ENCODE data around the gene PEX14. TPM values are rescaled to one million over a fixed set of nuclear protein-coding genes. Genes with fewer than 3 reads are reported as not detected.

Gene PEX14
- total and polyA plus RNA-seq, 9 of the 15 experiments (the other 6 are each of a cell fraction or from before 2014, with no cell fraction given), result 2.6 to 45.7 (median 22.7) TPM

DNA sequence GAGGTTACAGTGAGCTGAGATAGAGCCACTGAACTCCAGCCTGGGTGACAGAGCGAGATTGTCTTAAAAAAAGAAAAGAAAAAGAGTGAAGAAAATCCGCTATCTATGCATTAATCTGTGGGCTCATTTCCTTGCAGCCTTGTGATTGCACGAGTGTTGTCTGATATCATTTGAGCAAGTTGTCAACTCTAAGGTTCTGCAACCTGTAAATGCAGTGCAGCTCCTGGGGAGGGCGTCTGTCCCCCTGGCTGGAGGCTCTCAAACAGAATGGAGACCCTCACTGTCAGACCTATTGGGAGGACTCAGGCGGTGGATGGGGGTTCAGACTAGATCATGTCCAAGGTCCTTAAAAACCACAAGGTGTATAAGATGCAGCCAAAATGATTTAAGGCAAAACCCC, 18.7 kb upstream of the PEX14 start:
- TF ChIP-seq CTCF (IDR thresholded peaks at IDR 0.05 in 2 of 3, conservative IDR thresholded peaks at IDR 0.05 in 1 of 3; ENCODE audit: insufficient read depth in 2 of 3, low read depth in 1 of 3, low read length in 3 of 3) (peak in 1 of 3 experiments; percentile 5; a peak in 1 of 6 replicates), HMBOX1 (IDR thresholded peaks at IDR 0.05) (no peak), ZNF134 (CRISPR knock-in tag; conservative IDR thresholded peaks at IDR 0.05) (no peak), ZNF785 (CRISPR knock-in tag; IDR thresholded peaks at IDR 0.05) (no peak), MEF2D (tag; conservative IDR thresholded peaks at IDR 0.05; ENCODE audit: low read depth) (no peak), ZNF778 (CRISPR knock-in tag; IDR thresholded peaks at IDR 0.05) (no peak)
- CTCF ChIA-PET (ENCODE audit: low intra/inter-chr PET ratio), result no interaction called here
- in situ Hi-C loops (cut with MboI), result no loop called here
- Histone ChIP-seq H3K27me3 (ENCODE audit: control insufficient read depth in 2 of 2, insufficient read depth in 2 of 2, low read length in 2 of 2) (no peaks in the 10 kb centered on the region), H3K4me3 (no peak overlapping the region), H3K9ac (ENCODE audit: insufficient read depth in 1 of 2, low read depth in 2 of 2, low read length in 2 of 2) (no peak overlapping the region), H3K4me2 (ENCODE audit: insufficient read depth, low read length) (no peak overlapping the region), H3K79me2 (ENCODE audit: control insufficient read depth, insufficient read depth, low read length) (no peaks in the 10 kb centered on the region), H3K9me1 (ENCODE audit: control insufficient read depth, insufficient read depth, low read length) (no peaks in the 10 kb centered on the region), H2AFZ (ENCODE audit: low read depth, low read length) (no peak overlapping the region), H3K36me3 (ENCODE audit: control insufficient read depth, insufficient read depth, low read length) (peaks cover 30% of the 10 kb centered on the region), H3K4me1 (replicated peaks in 1 of 2; ENCODE audit: control insufficient read depth in 2 of 2, insufficient read depth in 2 of 2, low read length in 2 of 2) (peaks cover 12 to 18% of the 10 kb centered on the region in 2 experiments), H4K20me1 (replicated peaks; ENCODE audit: control insufficient read depth, insufficient read depth, low read length) (no peaks in the 10 kb centered on the region), H3K9me3 (replicated peaks; ENCODE audit: control insufficient read depth, insufficient read depth, low read depth, low read length) (no peaks in the 10 kb centered on the region; the same call in 1 of the 2 replicates), H3K27ac (ENCODE audit: extremely low read depth, low read depth, low read length) (no peak overlapping the region)
- DNase-seq (ENCODE audit: extremely low read depth in 1 of 4, low spot score in 3 of 4) (no peak), ATAC-seq (no peak), FAIRE-seq (no peak)
- BruUV-seq (replicated peaks), result no TSS peak
- WGBS (ENCODE audit: insufficient coverage, low coverage, missing lambda C conversion rate), result 89% methylated on average over 5 of the region's 5 CpGs
- intact Hi-C loops (cut with micrococcal nuclease), result no loop called here
- POLR2A ChIA-PET, result interaction anchor here (1.0 kb wide), 1 partner anchor 15 kb away, joined by 3 read pairs; no protein-coding TSS in a partner anchor
